Skeletal muscle satellite cell (primary cell): ENCODE measurements around the gene KCNE4.

ENCODE experiments used
- H3K27me3 ChIP-seq: 2 replicates; pipeline ENCODE4 v1.7.0; 2013; ENCODE audit warnings: low read length; ENCODE audit not compliant: control insufficient read depth, insufficient read depth
- H3K36me3 ChIP-seq: 2 replicates; pipeline ENCODE4 v1.7.0; 2013; ENCODE audit warnings: mild to moderate bottlenecking, control low read depth, low read length; ENCODE audit not compliant: insufficient read depth
- H3K4me1 ChIP-seq: 2 replicates; pipeline ENCODE4 v1.7.0; 2013; ENCODE audit warnings: low read length; ENCODE audit not compliant: control insufficient read depth, insufficient read depth
- H3K4me2 ChIP-seq: 2 replicates; pipeline ENCODE4 v1.7.0; 2013; ENCODE audit warnings: mild to moderate bottlenecking, low read length
- H3K4me3 ChIP-seq: 2 replicates; pipeline ENCODE4 v1.7.0; 2013; ENCODE audit warnings: low read length
- H3K9ac ChIP-seq: 2 replicates; pipeline ENCODE4 v1.7.0; 2013; ENCODE audit warnings: mild to moderate bottlenecking, low read depth, low read length, moderate library complexity
- H3K9me3 ChIP-seq: replicated peaks from 2 replicates; pipeline ENCODE4 v1.7.0; 2013; ENCODE audit warnings: mild to moderate bottlenecking, control low read depth, low read length

KCNE4 gene

DNA sequence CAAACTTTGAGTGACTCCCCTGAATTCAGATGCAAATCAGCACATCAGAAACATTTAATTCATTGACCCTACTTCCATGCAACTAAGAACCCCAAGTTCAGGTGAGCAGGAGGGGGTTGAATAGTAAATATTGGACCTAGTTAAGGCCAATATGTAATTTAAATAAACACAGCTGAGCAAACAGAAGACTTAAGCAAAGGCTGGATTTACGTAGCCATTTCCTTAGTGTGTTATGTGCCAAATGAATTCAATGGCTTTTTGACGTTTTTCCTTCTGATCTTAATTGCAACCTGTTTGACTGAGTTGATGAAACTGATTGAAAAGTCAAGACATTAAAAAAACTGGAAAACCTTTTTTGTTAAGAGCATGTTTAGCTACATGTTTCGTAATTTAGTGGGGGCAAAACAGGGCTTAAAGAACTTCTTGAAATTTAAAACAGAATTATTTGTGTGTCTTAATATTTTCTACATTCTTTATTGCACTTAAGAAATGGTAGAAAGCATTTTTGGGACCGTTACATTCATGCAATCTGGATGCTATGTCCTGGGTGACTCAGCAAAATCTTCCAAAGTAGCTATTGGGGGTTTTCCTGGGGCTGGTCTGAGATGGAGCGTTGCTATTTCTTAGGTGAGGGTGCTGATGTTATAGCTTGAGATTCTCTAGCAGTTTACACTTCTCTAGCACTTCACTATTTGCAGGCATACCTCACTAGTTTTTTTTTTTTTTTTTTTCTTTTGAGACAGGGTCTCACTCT is 25.5 kb upstream of the KCNE4 start:
- Histone ChIP-seq H3K4me3 (no peak overlapping the region), H3K9ac (no peak overlapping the region), H3K4me1 (peaks cover 17% of the 10 kb centered on the region), H3K27me3 (no peaks in the 10 kb centered on the region), H3K4me2 (no peak overlapping the region), H3K9me3 (no peaks in the 10 kb centered on the region), H3K36me3 (no peaks in the 10 kb centered on the region)

DNA sequence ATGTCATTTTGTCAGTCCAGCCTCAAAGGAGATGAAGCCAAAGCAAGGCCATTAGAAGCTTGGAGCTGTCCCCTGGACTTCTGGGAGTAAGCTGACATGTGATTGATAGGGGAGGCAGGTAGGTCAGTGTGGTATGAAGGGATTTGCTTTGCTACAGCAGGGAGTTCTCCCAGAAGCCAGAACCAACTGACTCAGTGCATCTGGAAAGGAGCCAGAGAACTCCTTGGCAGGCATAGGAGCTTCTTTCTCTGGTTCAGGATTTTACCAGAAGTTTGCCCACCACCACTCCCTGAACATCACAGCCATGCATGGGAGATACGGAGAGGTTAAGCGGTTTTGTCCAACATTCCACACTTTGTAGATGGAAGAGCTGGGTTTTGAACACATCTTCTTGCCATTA is 24.5 kb upstream of the KCNE4 start:
- Histone ChIP-seq H3K4me3 (no peak overlapping the region), H3K9ac (no peak overlapping the region), H3K4me2 (no peak overlapping the region), H3K4me1 (peaks cover 17% of the 10 kb centered on the region), H3K9me3 (peaks cover 5% of the 10 kb centered on the region), H3K27me3 (no peaks in the 10 kb centered on the region), H3K36me3 (no peaks in the 10 kb centered on the region)

DNA sequence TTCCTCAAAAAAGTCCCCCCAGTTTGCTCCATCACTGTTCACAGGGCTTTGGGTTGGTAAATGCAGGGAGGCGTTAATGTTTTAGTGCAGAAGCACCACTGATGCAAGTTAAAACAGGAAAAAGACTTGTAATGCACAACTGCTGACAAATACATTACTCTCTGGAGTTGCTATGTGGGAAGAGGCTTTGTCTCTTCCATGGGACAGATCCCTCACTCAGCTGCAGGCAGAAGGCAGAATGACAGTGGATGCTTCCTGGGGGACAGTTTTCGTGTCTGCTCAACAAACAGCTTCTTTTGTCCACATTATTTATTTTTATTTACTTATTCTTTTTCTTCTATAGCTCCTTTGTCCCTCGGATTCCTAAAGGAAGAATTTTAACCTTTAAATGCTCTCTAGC is 22.7 kb upstream of the KCNE4 start:
- no peak overlapping the region for H3K4me2 ChIP-seq
- H3K27me3 ChIP-seq: no peaks in the 10 kb centered on the region
- no peak overlapping the region for H3K4me3 ChIP-seq
- H3K4me1 ChIP-seq: peaks cover 17% of the 10 kb centered on the region
- peaks cover 5% of the 10 kb centered on the region for H3K9me3 ChIP-seq
- no peaks in the 10 kb centered on the region for H3K36me3 ChIP-seq
- H3K9ac ChIP-seq: no peak overlapping the region

DNA sequence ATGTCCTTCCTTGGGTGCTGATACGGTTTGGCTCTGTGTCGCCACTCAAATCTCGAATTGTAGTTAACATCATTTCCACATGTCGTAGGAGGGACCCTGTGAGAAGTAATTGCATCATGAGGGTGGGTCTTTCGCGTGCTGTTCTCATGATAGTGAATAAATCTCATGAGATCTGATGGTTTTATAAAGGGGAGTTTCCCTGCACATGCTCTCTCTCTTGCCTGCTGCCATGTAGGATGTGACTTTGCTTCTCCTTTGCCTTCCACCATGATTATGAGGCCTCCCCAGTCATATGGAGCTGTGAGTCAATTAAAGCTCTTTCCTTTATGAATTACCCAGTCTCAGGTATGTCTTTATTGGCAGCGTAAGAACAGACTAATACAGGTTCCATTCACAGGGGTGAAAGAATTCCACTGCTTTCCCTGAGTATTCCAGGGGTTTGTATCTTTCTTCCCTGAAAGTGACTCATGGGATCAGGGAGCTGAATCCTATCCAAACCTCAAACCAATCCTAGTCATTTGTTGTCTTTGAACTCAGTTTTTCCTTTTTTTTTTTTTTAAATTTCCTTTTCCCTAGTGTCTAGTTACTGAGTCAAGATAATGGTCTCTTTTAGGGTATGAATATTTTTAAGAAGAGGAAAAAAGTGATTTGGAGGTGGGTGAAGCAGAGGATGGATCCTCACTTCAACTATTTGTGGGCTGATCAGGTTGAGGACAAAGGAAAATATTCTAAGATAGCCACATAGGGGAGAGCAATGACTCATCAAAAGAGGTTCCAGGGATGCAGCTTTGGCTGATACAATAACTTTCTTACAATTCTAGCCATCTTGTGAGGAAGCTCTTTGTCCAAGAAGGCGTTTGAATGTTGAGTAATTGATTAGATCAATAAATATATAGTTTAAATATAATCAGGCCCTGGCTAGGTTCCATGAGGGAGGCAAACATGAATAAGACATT is 19.5 kb upstream of the KCNE4 start:
- Histone ChIP-seq H3K4me1 (peaks cover 6% of the 10 kb centered on the region), H3K36me3 (no peaks in the 10 kb centered on the region), H3K9ac (no peak overlapping the region), H3K4me2 (no peak overlapping the region), H3K27me3 (no peaks in the 10 kb centered on the region), H3K9me3 (peaks cover 5% of the 10 kb centered on the region), H3K4me3 (no peak overlapping the region)

DNA sequence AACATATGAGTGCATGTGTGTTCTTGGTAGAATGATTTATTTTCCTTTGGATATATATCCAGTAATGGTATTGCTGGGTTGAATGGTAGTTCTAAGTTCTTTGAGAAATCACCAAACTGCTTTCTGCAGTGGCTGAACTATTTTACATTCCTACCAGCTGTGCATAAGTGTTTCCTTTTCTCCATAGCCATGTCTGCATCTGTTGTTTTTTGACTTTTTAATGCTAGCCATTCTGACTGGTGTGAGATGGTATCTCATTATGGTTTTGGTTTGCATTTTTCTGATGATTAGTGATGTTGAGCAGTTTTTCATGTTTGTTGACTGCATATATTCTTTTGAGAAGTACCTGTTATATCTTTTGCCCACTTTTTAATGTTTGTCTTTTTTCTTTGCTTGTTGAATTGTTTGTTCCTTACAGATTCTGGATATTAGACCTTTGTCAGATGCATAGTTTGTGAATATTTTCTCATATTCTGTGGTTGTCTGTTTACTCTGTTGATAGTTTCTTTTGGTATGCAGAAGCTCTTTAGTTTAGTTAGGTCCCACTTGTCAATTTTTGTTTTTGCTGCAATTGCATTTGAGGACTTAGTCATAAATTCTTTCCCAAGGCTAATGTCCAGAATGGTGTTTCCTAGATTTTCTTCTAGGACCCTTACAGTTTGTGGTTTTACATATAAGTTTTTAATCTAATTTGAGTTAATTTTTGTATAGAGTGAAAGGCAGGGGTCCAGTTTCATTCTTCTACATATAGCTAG is 17.6 kb upstream of the KCNE4 start:
- no peak overlapping the region for H3K4me2 ChIP-seq
- peaks cover 5% of the 10 kb centered on the region for H3K9me3 ChIP-seq
- H3K36me3 ChIP-seq: no peaks in the 10 kb centered on the region
- peaks cover 3% of the 10 kb centered on the region for H3K4me1 ChIP-seq
- H3K27me3 ChIP-seq: no peaks in the 10 kb centered on the region
- no peak overlapping the region for H3K9ac ChIP-seq
- H3K4me3 ChIP-seq: no peak overlapping the region

DNA sequence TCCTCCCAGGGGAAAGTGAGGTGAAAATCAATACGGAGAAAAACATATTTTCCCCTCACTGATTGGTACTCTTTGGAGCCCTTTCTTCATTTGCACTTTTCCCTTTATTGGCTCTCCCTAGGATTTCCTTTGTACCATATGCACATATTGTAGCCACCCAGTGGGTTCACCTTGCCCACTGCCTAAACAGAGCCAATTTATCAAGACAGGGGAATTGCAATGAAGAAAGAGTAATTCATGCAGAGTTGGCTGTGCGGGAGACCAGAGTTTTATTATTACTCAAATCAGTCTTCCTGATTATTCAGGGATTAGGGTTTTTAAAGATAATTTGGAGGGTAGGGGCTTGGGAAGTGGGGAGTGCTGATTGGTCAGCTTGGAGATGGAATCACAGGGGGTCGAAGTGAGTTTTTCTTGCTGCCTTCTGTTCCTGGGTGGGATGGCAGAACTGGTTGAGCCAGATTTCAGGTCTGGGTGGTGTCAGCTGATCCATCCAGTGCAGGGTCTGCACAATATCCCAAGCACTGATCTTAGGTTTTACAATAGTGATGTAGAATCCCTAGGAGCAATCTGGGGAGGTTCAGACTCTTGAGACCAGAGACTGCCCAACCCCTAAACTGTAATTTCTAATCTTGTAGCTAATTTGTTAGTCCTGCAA is 15.1 kb upstream of the KCNE4 start:
- no peak overlapping the region for H3K4me2 ChIP-seq
- peaks cover 10% of the 10 kb centered on the region for H3K4me1 ChIP-seq
- no peaks in the 10 kb centered on the region for H3K36me3 ChIP-seq
- H3K27me3 ChIP-seq: no peaks in the 10 kb centered on the region
- H3K9me3 ChIP-seq: peaks cover 5% of the 10 kb centered on the region
- H3K9ac ChIP-seq: no peak overlapping the region
- no peak overlapping the region for H3K4me3 ChIP-seq

DNA sequence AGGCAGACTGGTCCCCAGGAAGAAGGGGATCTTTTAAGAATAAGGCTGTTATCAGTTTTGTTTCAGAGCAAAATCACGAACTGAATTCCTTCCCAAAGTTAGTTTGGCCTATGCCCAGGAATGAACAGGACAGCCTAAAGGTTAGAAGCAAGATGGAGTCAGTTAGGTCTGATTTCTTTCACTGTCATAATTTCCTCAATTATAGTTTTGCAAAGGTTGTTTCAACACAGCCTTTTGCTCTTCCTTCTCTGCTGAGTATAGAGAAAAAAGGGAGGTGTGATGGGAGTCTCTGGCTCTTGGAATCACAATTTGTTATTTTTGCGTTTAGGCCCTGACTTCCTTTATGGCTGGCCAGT is 14.6 kb upstream of the KCNE4 start:
- Histone ChIP-seq H3K36me3 (no peaks in the 10 kb centered on the region), H3K9ac (no peak overlapping the region), H3K27me3 (no peaks in the 10 kb centered on the region), H3K4me2 (no peak overlapping the region), H3K4me3 (no peak overlapping the region), H3K4me1 (peaks cover 14% of the 10 kb centered on the region), H3K9me3 (no peaks in the 10 kb centered on the region)

DNA sequence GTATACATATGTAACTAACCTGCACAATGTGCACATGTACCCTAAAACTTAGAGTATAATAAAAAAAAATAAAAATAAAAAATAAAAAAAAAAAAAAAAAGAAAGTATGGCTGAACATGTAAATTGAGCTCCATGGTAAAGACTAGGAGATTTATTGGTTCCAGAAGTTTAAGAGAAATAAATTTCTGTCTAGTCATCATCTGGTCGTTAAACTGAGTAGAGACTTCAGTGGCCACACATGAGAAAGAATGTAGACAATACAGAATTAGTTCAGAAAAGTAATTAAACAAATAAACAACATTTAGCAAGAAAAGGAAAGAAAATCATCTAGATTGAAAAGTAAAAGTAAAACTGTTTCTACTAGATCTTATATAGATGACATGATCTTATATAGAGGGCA is 12.4 kb upstream of the KCNE4 start:
- H3K9ac ChIP-seq: no peak overlapping the region
- H3K9me3 ChIP-seq: no peaks in the 10 kb centered on the region
- H3K4me3 ChIP-seq: no peak overlapping the region
- no peaks in the 10 kb centered on the region for H3K27me3 ChIP-seq
- H3K4me1 ChIP-seq: peaks cover 21% of the 10 kb centered on the region
- no peaks in the 10 kb centered on the region for H3K36me3 ChIP-seq
- H3K4me2 ChIP-seq: no peak overlapping the region

DNA sequence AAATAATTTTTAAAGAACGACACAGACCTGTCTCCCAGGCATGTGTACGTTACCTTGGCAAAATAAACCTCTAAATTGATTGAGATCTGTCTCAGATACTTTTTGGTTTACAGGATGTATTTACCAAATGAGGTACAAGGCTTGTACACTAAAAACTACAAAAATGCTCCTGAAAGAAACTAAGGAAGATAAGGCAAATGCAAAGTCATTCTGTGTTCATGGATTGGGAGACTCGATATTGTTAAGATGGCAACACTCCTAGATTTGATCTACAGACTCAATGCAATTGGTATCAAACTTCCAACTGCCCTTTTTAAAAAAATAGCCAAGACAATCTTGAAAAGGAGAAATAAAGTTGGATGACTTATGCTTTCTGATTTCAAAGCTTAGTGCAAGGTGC is 11.5 kb upstream of the KCNE4 start:
- H3K9me3 ChIP-seq: no peaks in the 10 kb centered on the region

DNA sequence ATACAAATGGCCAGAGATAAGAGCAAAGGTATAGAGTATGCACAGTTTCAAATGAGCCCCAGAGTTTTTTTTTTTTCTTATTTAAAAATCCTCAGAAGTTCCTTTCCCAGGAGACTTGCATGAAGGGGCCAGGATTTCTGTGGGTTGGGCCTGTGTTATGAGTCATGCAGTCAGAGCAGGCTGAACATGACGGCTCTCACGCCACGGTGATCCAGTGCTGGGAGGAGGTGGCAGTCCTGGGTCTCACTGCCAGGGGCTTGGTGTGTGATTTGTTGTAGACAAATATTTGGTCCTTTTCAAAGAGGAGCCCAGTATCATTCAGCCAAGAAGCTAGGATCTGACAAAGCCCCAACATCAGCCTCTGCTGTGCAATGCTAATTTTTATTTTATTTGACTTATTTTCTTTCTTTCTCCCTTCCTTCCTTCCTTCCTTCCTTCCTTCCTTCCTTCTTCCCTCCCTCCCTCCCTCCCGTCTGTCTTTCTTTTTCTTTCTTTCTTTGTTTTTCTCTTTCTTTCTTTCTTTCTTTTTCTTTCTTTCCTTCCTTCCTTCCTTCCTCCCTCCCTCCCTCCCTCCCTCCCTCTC is 10.4 kb upstream of the KCNE4 start:
- Histone ChIP-seq H3K4me3 (no peak overlapping the region), H3K36me3 (no peaks in the 10 kb centered on the region), H3K4me1 (peaks cover 27% of the 10 kb centered on the region), H3K27me3 (no peaks in the 10 kb centered on the region), H3K9ac (peak overlapping the region; percentile 66), H3K4me2 (peak overlapping the region; percentile 56), H3K9me3 (no peaks in the 10 kb centered on the region)

More for the DNA sequence above, 11.5 kb upstream of the KCNE4 start:
- no peaks in the 10 kb centered on the region for H3K27me3 ChIP-seq
- H3K4me3 ChIP-seq: no peak overlapping the region
- peaks cover 21% of the 10 kb centered on the region for H3K4me1 ChIP-seq
- H3K9ac ChIP-seq: no peak overlapping the region
- H3K36me3 ChIP-seq: no peaks in the 10 kb centered on the region
- no peak overlapping the region for H3K4me2 ChIP-seq

DNA sequence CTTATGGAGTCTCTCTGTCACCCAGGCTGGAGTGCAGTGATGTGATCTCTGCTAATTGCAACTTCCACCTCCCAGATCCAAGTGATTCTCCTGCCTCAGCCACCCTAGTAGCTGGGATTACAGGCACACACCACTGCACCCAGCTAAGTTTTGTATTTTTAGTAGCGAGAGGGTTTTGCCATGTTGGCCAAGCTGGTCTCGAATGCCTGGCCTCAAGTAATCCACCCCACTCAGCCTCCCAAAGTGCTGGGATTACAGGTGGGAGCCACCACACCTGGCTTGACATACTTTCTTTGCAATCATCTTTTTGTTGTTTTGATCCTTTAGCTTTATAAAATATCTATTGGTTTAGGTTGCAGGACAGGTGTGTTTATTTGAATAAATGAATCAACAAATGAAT is 9.7 kb upstream of the KCNE4 start:
- H3K27me3 ChIP-seq: no peaks in the 10 kb centered on the region
- H3K4me1 ChIP-seq: peaks cover 33% of the 10 kb centered on the region
- no peaks in the 10 kb centered on the region for H3K36me3 ChIP-seq
- H3K9ac ChIP-seq: peak overlapping the region; percentile 7
- H3K4me2 ChIP-seq: no peak overlapping the region
- H3K4me3 ChIP-seq: no peak overlapping the region
- no peaks in the 10 kb centered on the region for H3K9me3 ChIP-seq
